ENCODE data around the gene NTSR2. TPM values are rescaled to one million over a fixed set of nuclear protein-coding genes. Genes with fewer than 3 reads are reported as not detected.

Gene NTSR2
- total and polyA plus RNA-seq, 2 of the 8 experiments (the other 6 are each of a cell fraction or from before 2014, with no cell fraction given): 0.05 TPM; not detected in 1

DNA sequence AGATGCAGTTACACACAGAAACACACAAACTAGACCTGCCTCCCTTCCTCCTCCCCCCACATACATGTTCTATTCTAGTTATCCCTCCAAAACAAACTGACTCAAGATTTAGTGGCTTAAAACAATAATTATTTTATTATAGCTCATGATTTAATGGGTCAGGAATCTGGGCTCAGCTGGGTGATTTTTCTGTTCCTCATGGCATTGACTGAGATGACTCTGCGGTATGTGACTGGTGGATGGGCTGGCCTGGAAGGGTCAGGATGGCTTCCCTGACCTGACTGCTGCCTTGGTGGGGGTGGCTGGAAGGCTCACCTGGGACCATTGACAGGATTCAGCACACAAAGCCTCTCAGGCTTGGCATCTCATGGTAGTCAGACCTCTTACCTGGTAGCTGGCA is 33.7 kb upstream of the NTSR2 start:
- Histone ChIP-seq H3K23ac (ENCODE audit: insufficient read length) (no peak overlapping the region), H3K56ac (replicated peaks; ENCODE audit: insufficient read length, low read depth, low read length) (no peak overlapping the region), H3K9ac (replicated peaks in 1 of 4; ENCODE audit: extremely low read depth in 1 of 4, low read depth in 3 of 4, low read length in 3 of 4) (no peak overlapping the region), H4K8ac (ENCODE audit: extremely low read depth, insufficient read depth, low read length) (no peak overlapping the region), H2AFZ (ENCODE audit: low read length) (no peak overlapping the region), H4K20me1 (replicated peaks in 1 of 2; ENCODE audit: control insufficient read depth in 1 of 2, insufficient read depth in 2 of 2, low read length in 2 of 2) (no peaks in the 10 kb centered on the region), H4K91ac (replicated peaks; ENCODE audit: insufficient read length, low read length) (no peak overlapping the region), H2BK12ac (ENCODE audit: low read depth, low read length) (no peak overlapping the region), H3K79me1 (ENCODE audit: low read depth, low read length) (no peaks in the 10 kb centered on the region), H3K14ac (ENCODE audit: insufficient read length) (no peak overlapping the region), H2AK5ac (ENCODE audit: low read depth, low read length) (no peak overlapping the region), H3K36me3 (ENCODE audit: control insufficient read depth in 2 of 4, insufficient read depth in 4 of 4, low read length in 3 of 4) (no peaks in the 10 kb centered on the region), H3K4me2 (ENCODE audit: insufficient read depth in 1 of 2, low read depth in 2 of 2, low read length in 2 of 2) (no peak overlapping the region), H3K79me2 (ENCODE audit: control insufficient read depth in 1 of 2, insufficient read depth in 2 of 2, low read length in 2 of 2) (no peaks in the 10 kb centered on the region), H3K4me1 (replicated peaks in 1 of 4; ENCODE audit: control insufficient read depth in 3 of 4, insufficient read depth in 4 of 4, low read length in 3 of 4) (no peaks in the 10 kb centered on the region), H3K18ac (ENCODE audit: extremely low read depth, low read length) (no peak overlapping the region), H3K9me3 (ENCODE audit: insufficient read depth in 2 of 2, low read depth in 1 of 2, low read length in 1 of 2) (peaks cover 0 to 3% of the 10 kb centered on the region in 2 experiments; a peak in 2 of 4 replicates), H2BK5ac (ENCODE audit: low read depth, low read length) (no peak overlapping the region), H2BK15ac (ENCODE audit: low read length) (no peak overlapping the region), H3K27ac (ENCODE audit: low read depth, low read length) (no peak overlapping the region), H4K5ac (ENCODE audit: insufficient read length, low read depth, low read length) (no peak overlapping the region), H3K4ac (replicated peaks; ENCODE audit: insufficient read length, low read depth, low read length) (no peak overlapping the region), H3K4me3 (ENCODE audit: extremely low read depth in 1 of 4, insufficient read depth in 2 of 4, low read depth in 3 of 4, low read length in 4 of 4) (no peak overlapping the region), H2BK120ac (replicated peaks; ENCODE audit: low read depth, low read length) (no peak overlapping the region), H2BK20ac (ENCODE audit: low read length) (no peak overlapping the region), H3K23me2 (ENCODE audit: low read depth, low read length) (no peaks in the 10 kb centered on the region), H3K27me3 (replicated peaks in 1 of 4; ENCODE audit: control insufficient read depth in 3 of 4, extremely low read depth in 1 of 4, insufficient read depth in 3 of 4, low read length in 3 of 4) (no peaks in the 10 kb centered on the region)
- FAIRE-seq (no peak), DNase-seq (ENCODE audit: low read depth in 1 of 2, low spot score in 2 of 2) (no peak)
- WGBS, 2 experiments (ENCODE audit: extremely low coverage in 1 of 2, insufficient coverage in 1 of 2, insufficient read length in 1 of 2, insufficient replicate concordance in 2 of 2, low coverage in 1 of 2, low lambda C conversion rate in 2 of 2, missing lambda C conversion rate in 1 of 2): 93% methylated on average over 1 of the region's 1 CpG; no CpG with 5 or more reads in 1 of the 2 experiments
- ChIA-PET POLR2A (ENCODE audit: partially characterized antibody) (no interaction called here), CTCF (ENCODE audit: partially characterized antibody) (interaction anchor here (1.0 to 6.9 kb wide), 5 partner anchors 11 to 41 kb away, joined by 3 to 35 read pairs (median 10); no protein-coding TSS in a partner anchor)
- TF ChIP-seq CTBP2 (IDR thresholded peaks at IDR 0.05; ENCODE audit: borderline replicate concordance, insufficient read depth, insufficient read length, low read length) (no peak), BACH1 (IDR thresholded peaks at IDR 0.05; ENCODE audit: low read length) (no peak), BCL11A (IDR thresholded peaks at IDR 0.05; ENCODE audit: low read depth in 2 of 2, low read length in 2 of 2) (no peak), PHF8 (conservative IDR thresholded peaks at IDR 0.05; ENCODE audit: low read depth, low read length) (no peak), EZH2 (IDR thresholded peaks at IDR 0.05; ENCODE audit: low read depth, low read length, severe bottlenecking) (no peak), SP2 (IDR thresholded peaks at IDR 0.05; ENCODE audit: low read length) (no peak), ASH2L (IDR thresholded peaks at IDR 0.05; ENCODE audit: low read length) (no peak), POU5F1 (IDR thresholded peaks at IDR 0.05; ENCODE audit: low read depth, low read length) (no peak), RBBP5 (IDR thresholded peaks at IDR 0.05; ENCODE audit: borderline replicate concordance, low read depth, low read length) (no peak), JUN (IDR thresholded peaks at IDR 0.05; ENCODE audit: low read depth, low read length) (no peak), CEBPB (IDR thresholded peaks at IDR 0.05; ENCODE audit: low read depth, low read length) (no peak), TAF1 (IDR thresholded peaks at IDR 0.05; ENCODE audit: low read depth, low read length) (no peak), MAX (IDR thresholded peaks at IDR 0.05) (no peak)
- TF ChIP-seq, protein P1, sequence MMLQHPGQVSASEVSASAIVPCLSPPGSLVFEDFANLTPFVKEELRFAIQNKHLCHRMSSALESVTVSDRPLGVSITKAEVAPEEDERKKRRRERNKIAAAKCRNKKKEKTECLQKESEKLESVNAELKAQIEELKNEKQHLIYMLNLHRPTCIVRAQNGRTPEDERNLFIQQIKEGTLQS (IDR thresholded peaks at IDR 0.05; ENCODE audit: insufficient read depth, low read depth, low read length): no peak
